RWPE2 (cell line): ENCODE measurements around the gene PDE9A.
A peak's percentile ranks its signal among the peaks of the same experiment; 100 is the strongest.

Experiments
- ATAC-seq: fragments of 200-7000 bp; cut with Tn5 transposase; 3 replicates; pipeline ENCODE4 v1.9.1; 2021; ENCODE audit warnings: low read depth
- DNase-seq: peaks from one replicate; pipeline ENCODE4 v3.0.0-alpha.2; 2020; ENCODE audit warnings: low spot score
- H3K27ac ChIP-seq: fragments of 450-650 bp; 2 replicates; pipeline ENCODE4 v1.5.1; 2017; ENCODE audit warnings: mild to moderate bottlenecking; ENCODE audit not compliant: poor library complexity, severe bottlenecking
- H3K27me3 ChIP-seq: fragments of 250-450 bp; sonication (Bioruptor Pico); 2 replicates; pipeline ENCODE4 v1.5.1; 2021; ENCODE audit warnings: mild to moderate bottlenecking, moderate library complexity; ENCODE audit not compliant: insufficient read depth, poor library complexity, severe bottlenecking
- H3K36me3 ChIP-seq: fragments of 250-450 bp; sonication (Bioruptor Pico); 2 replicates; pipeline ENCODE4 v1.5.1; 2020; ENCODE audit warnings: low read depth, mild to moderate bottlenecking, moderate library complexity
- H3K4me1 ChIP-seq: fragments of 250-450 bp; sonication (Bioruptor Pico); 2 replicates; pipeline ENCODE4 v1.5.1; 2021; ENCODE audit warnings: mild to moderate bottlenecking, moderate library complexity; ENCODE audit not compliant: insufficient read depth, poor library complexity, severe bottlenecking
- H3K4me3 ChIP-seq: fragments of 250-450 bp; sonication (Bioruptor Pico); 2 replicates; pipeline ENCODE4 v1.5.1; 2021; ENCODE audit warnings: mild to moderate bottlenecking, moderate library complexity; ENCODE audit not compliant: severe bottlenecking
- H3K9me3 ChIP-seq: fragments of 250-450 bp; sonication (Bioruptor Pico); 2 replicates; pipeline ENCODE4 v1.5.1; 2021; ENCODE audit warnings: mild to moderate bottlenecking, moderate library complexity; ENCODE audit not compliant: severe bottlenecking
- TF ChIP-seq, protein P1 (sequence below): fragments of 450-650 bp; IDR thresholded peaks from one replicate; pipeline ENCODE4 v1.5.1; 2017; ENCODE audit warnings: mild to moderate bottlenecking, moderate library complexity; ENCODE audit not compliant: poor library complexity, severe bottlenecking

Gene PDE9A

DNA sequence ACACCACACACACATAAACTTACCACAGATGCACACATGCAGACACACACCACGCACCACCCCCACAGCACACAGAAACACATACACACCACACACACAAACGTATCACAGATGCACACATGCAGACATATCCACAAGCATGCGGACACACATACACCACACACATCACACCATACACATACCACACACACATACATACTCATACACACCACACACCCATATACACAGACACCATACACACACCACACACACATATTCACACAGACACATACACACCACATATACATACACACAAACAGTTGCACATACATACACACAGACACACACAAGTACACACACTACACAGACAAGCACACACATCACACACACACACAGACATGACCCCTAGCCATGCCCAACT is 37.5 kb upstream of the PDE9A start:
- no peaks in the 10 kb centered on the region for H3K36me3 ChIP-seq
- peaks cover 5% of the 10 kb centered on the region for H3K27me3 ChIP-seq
- no peaks in the 10 kb centered on the region for H3K9me3 ChIP-seq
- peaks cover 4% of the 10 kb centered on the region for H3K4me1 ChIP-seq
- H3K4me3 ChIP-seq: no peak overlapping the region
- no peak for ATAC-seq
- TF ChIP-seq, protein P1, sequence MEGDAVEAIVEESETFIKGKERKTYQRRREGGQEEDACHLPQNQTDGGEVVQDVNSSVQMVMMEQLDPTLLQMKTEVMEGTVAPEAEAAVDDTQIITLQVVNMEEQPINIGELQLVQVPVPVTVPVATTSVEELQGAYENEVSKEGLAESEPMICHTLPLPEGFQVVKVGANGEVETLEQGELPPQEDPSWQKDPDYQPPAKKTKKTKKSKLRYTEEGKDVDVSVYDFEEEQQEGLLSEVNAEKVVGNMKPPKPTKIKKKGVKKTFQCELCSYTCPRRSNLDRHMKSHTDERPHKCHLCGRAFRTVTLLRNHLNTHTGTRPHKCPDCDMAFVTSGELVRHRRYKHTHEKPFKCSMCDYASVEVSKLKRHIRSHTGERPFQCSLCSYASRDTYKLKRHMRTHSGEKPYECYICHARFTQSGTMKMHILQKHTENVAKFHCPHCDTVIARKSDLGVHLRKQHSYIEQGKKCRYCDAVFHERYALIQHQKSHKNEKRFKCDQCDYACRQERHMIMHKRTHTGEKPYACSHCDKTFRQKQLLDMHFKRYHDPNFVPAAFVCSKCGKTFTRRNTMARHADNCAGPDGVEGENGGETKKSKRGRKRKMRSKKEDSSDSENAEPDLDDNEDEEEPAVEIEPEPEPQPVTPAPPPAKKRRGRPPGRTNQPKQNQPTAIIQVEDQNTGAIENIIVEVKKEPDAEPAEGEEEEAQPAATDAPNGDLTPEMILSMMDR: no peak
- H3K27ac ChIP-seq: no peak overlapping the region
- DNase-seq: no peak

DNA sequence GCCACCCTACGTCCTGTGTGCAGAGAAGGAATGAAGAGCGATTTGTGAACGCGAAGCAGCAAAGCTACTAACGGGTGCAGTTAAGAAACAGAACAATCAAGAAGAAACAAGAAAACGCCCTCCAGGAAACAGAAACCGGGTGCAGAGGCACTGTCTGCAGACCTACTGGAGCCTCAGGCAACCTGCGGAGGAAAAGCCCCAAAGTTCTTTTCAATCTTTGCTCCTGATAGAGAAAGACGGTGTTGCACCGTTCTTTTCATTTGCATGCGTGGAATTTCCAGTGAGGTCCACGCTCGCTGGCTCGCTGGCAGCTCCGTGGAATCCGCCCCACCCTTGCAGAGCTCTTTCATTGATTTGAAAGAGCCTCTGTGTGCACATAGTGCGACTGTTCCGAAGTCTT is 37.0 kb upstream of the PDE9A start:
- DNase-seq (peak; percentile 12), ATAC-seq (no peak)
- no peaks in the 10 kb centered on the region for H3K9me3 ChIP-seq
- peaks cover 5% of the 10 kb centered on the region for H3K27me3 ChIP-seq
- no peaks in the 10 kb centered on the region for H3K36me3 ChIP-seq
- no peak overlapping the region for H3K27ac ChIP-seq
- TF ChIP-seq, protein P1: no peak
- peaks cover 4% of the 10 kb centered on the region for H3K4me1 ChIP-seq
- no peak overlapping the region for H3K4me3 ChIP-seq

DNA sequence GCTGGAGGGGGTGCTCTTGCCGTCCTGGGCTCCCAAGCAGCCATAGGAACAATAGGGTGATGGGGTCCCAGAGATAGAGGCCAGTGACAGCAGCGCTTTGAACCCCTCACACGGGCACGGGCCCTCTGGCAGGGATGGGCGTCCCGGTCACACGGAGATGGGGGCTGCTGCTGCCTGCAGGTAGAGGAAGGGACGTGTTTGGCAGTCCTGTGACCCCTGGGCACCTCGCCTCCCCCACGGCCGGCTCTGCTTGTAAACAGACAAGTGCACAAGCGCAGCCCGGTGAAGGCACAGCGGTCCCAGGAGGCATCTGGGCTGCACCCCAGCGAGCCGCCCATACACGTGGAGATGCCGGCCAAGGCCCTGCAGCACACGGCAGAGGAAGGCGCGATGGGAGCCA is 36.5 kb upstream of the PDE9A start:
- H3K27me3 ChIP-seq: peaks cover 5% of the 10 kb centered on the region

DNA sequence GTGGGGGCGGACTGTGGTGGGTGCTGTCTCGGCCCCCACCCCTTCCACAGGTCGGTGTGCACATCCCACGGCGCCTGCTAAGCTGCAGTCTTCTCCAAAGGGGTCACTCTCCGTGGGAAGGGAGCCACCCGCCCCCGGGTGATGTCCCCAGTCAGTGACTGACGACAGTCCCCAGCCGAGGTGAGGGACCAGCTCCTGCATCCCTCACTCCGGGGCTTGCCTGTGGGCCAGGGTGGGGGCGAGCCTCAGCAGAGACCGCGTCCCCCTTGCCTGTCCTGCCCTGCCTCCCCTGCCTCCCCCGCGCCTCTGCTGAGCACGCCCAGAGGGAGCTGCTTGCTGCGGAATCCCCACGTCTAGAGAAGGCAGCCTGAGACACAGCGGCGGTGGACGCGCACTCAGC is 35.9 kb upstream of the PDE9A start:
- Histone ChIP-seq H3K4me3 (no peak overlapping the region), H3K27ac (no peak overlapping the region), H3K9me3 (no peaks in the 10 kb centered on the region), H3K36me3 (no peaks in the 10 kb centered on the region), H3K4me1 (peaks cover 4% of the 10 kb centered on the region), H3K27me3 (peaks cover 5% of the 10 kb centered on the region)
- DNase-seq (peak; percentile 62), ATAC-seq (no peak)
- TF ChIP-seq, protein P1: no peak

More for the DNA sequence above, 36.5 kb upstream of the PDE9A start:
- Histone ChIP-seq H3K4me3 (no peak overlapping the region), H3K4me1 (peaks cover 4% of the 10 kb centered on the region), H3K27ac (no peak overlapping the region), H3K9me3 (no peaks in the 10 kb centered on the region), H3K36me3 (no peaks in the 10 kb centered on the region)
- TF ChIP-seq, protein P1: no peak
- peak; percentile 69 for DNase-seq
- no peak for ATAC-seq

DNA sequence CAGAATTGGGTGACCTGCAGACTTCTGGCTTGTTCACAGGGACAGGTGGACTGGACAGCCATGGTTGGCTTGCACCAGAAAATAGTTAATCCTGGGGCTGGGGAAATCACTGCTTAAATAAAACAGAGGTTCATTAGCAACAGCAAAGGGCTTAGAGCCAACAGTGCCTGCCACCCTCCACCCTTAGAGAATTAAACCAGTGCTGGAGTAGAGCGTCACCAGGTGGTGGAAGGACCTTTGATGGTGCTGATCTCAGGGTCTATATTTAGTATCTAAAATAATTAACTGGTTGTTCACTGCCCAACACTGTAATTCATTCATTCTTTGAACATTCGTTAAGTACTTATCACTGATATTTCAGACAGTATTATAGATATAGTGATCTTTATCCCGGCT is 34.7 kb upstream of the PDE9A start:
- DNase-seq: no peak
- no peaks in the 10 kb centered on the region for H3K36me3 ChIP-seq
- no peak overlapping the region for H3K4me3 ChIP-seq
- no peak overlapping the region for H3K27ac ChIP-seq
- H3K9me3 ChIP-seq: no peaks in the 10 kb centered on the region
- TF ChIP-seq, protein P1: no peak
- H3K27me3 ChIP-seq: peaks cover 5% of the 10 kb centered on the region
- no peak for ATAC-seq
- peaks cover 4% of the 10 kb centered on the region for H3K4me1 ChIP-seq
